Neural cell (in vitro differentiated cells): ENCODE measurements around the gene STK36.

Experiments
- EP300 ChIP-seq: fragments of 450-650 bp; conservative IDR thresholded peaks from 2 replicates; pipeline ENCODE4 v1.6.1; 2014; ENCODE audit warnings: antibody characterized with exemption, mild to moderate bottlenecking, moderate library complexity; ENCODE audit not compliant: poor library complexity, severe bottlenecking
- TF ChIP-seq, protein P1 (sequence below): fragments of 450-650 bp; IDR thresholded peaks from 2 replicates; pipeline ENCODE4 v1.5.1; 2014; ENCODE audit warnings: antibody characterized with exemption, mild to moderate bottlenecking, moderate library complexity; ENCODE audit not compliant: poor library complexity, severe bottlenecking

DNA sequence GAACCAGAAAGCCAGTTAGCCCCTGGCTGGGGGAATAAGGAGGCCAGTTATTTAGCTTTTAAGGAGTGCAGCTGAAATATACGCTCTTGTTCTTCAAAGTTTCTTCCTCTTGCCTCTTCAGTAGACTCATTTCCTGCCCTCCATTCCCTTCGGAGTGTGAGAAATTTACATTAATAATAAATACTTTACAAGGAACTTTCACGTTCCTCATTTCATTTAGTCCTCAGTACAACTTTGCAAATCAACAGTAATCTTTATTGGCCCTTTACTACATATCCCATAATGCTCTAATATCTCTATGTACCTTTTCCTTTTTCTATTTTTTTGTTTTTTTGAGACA, 48.5 kb upstream of the STK36 start:
- no peak for TF ChIP-seq EP300
- TF ChIP-seq, protein P1, sequence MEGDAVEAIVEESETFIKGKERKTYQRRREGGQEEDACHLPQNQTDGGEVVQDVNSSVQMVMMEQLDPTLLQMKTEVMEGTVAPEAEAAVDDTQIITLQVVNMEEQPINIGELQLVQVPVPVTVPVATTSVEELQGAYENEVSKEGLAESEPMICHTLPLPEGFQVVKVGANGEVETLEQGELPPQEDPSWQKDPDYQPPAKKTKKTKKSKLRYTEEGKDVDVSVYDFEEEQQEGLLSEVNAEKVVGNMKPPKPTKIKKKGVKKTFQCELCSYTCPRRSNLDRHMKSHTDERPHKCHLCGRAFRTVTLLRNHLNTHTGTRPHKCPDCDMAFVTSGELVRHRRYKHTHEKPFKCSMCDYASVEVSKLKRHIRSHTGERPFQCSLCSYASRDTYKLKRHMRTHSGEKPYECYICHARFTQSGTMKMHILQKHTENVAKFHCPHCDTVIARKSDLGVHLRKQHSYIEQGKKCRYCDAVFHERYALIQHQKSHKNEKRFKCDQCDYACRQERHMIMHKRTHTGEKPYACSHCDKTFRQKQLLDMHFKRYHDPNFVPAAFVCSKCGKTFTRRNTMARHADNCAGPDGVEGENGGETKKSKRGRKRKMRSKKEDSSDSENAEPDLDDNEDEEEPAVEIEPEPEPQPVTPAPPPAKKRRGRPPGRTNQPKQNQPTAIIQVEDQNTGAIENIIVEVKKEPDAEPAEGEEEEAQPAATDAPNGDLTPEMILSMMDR, result no peak
